ENCODE measurements around the gene OR52E2.

DNA sequence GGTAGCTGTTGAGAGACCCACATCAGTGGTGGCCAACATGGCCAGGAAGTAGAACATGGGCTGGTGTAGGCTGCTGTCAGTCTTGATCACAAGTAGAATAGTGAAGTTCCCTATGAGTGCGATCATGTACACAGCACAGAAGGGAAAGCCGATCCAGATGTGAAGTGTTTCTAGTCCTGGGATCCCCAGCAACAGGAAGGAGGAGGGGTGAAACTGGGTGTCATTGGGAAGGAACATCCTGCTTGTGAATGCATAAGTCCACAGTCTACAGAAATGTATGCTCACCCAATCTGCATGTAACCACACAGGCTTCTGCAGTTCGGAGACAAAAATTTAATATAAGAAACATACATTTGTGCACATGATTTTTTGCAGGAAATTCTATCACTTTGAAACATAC is at the start of gene OR52E2:
- TF ChIP-seq, protein P1, sequence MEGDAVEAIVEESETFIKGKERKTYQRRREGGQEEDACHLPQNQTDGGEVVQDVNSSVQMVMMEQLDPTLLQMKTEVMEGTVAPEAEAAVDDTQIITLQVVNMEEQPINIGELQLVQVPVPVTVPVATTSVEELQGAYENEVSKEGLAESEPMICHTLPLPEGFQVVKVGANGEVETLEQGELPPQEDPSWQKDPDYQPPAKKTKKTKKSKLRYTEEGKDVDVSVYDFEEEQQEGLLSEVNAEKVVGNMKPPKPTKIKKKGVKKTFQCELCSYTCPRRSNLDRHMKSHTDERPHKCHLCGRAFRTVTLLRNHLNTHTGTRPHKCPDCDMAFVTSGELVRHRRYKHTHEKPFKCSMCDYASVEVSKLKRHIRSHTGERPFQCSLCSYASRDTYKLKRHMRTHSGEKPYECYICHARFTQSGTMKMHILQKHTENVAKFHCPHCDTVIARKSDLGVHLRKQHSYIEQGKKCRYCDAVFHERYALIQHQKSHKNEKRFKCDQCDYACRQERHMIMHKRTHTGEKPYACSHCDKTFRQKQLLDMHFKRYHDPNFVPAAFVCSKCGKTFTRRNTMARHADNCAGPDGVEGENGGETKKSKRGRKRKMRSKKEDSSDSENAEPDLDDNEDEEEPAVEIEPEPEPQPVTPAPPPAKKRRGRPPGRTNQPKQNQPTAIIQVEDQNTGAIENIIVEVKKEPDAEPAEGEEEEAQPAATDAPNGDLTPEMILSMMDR (conservative IDR thresholded peaks at IDR 0.05; ENCODE audit: low read length), result no peak
- no peak for TF ChIP-seq EZH2phosphoT487 (IDR thresholded peaks at IDR 0.05; ENCODE audit: borderline replicate concordance, low read depth, low read length)
